Measurements from ENCODE around the gene ZNF655.
"Not testable (repeated sequence)": the region's sequence is repeated elsewhere in the genome, so short reads cannot be mapped to it uniquely, and the experiment has no call there.

ZNF655 gene

GRCh38 chr7:99561737-99562051, 3.3 kb downstream of the ZNF655 start:
- no peak for FAIRE-seq

- no peak for FAIRE-seq
Measured at GRCh38 chr7:99562114-99562784, 3.8 kb downstream of the ZNF655 start.

- no peak for FAIRE-seq
Measured at GRCh38 chr7:99562832-99563231, 4.4 kb downstream of the ZNF655 start.

GRCh38 chr7:99563650-99564049, 5.2 kb downstream of the ZNF655 start:
- no peak for FAIRE-seq

DNA sequence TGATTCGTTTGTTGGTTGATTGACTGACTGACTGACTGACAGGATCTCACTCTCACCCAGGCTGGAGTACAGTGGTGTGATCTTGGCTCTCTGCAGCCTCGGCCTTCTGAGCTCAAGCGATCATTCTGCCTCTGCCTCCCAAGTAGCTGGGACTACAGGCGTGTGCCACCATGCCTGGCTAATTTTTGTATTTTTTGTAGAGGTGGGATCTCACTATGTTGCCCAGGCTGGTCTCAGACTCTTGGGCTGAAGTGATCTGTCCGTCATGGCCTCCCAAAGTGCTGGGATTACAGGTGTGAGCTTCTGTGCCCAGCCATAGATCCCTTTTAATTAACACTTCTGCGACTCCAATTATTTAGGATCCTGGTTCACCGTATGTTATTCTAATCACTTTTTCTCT, 10.3 kb downstream of the ZNF655 start:
- not testable (repeated sequence) for FAIRE-seq

DNA sequence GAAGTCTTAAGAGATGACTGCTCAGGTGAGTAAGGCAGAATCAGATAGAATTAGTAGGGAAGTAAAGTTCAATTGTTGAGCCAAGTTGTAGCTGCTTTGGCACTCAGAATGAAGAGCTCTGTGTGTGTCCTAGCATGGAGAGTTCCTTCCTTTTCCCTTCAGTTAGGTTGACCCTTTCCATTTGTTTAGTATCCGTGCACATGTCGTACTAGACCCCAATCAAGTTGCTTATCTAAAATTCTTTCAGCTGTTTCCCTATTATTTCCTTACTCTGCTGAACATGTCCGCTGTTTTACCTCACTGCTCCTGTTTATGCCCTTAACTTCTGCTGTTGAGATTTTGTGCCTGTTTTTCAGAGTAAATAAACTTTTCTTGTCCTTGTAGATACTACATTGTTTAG, 13.3 kb downstream of the ZNF655 start:
- no peak for FAIRE-seq

DNA sequence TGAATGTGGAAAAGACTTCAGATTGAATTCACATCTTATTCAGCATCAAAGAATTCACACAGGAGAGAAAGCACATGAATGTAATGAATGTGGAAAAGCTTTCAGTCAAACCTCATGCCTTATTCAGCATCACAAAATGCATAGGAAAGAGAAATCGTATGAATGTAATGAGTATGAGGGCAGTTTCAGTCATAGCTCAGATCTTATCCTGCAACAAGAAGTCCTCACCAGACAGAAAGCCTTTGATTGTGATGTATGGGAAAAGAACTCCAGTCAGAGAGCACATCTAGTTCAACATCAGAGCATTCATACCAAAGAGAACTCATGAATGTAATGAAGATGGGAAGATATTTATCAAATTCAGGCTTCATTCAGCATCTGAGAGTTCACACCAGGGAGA, 14.8 kb downstream of the ZNF655 start:
- FAIRE-seq, result no peak

DNA sequence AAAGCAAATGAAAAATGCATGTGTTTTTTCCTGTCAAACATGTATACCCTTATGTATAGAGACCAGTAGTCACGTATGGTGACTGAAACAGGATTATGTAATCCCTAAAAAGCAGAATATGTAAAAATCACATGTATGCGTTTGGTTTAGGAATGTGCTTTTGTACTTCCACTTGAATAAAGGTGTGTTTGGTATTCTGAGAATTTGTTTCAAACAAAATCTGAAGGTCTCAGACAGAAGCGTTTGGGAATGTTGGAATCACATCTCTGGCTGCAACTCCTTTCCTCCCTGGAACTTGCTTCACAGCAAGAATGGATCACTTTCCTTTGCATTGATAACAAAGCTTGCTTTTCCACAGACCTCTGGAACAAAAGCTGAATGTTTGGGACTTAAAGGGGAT, 17.8 kb downstream of the ZNF655 start:
- no peak for FAIRE-seq

- no peak for FAIRE-seq
Measured at GRCh38 chr7:99579281-99579955, 21.0 kb downstream of the ZNF655 start.

GRCh38 chr7:99579956-99580777, 21.7 kb downstream of the ZNF655 start:
- no peak for FAIRE-seq

DNA sequence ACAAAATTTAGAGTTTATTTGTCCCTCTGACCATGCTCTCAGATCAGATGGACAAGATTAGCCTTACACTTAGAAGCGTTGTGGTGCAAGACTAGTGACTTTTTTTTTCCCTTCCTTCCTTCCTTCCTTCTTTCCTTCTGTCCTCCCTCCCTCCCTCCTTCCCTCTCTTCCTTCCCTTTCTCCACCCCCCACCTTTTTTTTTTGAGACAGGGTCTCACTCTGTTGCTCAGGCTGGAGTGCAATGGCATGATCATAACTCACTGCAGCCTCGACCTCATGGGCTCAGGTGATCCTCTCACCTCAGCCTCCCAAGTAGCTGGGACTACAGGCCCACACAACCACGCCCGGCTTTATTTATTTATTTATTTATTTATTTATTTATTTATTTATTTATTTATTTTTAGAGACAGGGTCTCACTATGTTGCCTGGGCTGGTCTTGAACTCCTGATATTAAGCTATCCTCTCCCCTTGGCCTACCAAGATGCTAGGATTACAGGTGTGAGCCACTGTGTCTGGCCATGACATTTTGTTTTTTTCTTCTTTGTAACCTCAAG, 22.4 kb downstream of the ZNF655 start:
- FAIRE-seq, result not testable (repeated sequence)

- no peak for FAIRE-seq
Measured at GRCh38 chr7:99588868-99589267, 30.4 kb downstream of the ZNF655 start.

- no peak for FAIRE-seq
Measured at GRCh38 chr7:99594948-99595745, 36.7 kb downstream of the ZNF655 start.

GRCh38 chr7:99596408-99596955, 38.0 kb downstream of the ZNF655 start:
- FAIRE-seq, result no peak

- no peak for FAIRE-seq
Measured at GRCh38 chr7:99597762-99598501, 39.5 kb downstream of the ZNF655 start, which contains the start of gene TMEM225B. Gene TMEM225B (plus strand): TSS chr7:99598267. CDS start chr7:99604389, 6,122 bp downstream.

DNA sequence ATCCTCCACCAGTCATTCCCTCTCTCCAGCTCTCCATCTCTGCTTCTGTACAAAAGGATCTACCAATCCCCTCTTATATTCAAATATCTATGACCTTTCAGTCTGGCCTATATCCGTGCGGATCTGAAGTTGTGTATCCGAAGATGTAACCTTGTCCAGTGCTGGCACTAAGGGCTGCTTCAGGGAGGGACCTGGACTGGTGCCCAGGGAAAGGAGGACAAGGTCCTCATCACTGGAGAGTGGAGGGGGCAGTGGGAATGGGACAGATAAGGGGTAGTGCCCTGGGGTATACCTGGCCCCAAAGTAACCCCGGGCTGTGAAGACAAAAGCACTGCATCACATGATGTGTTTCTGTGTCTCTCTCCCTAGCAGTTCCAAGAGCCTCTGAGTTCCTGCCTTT, 41.4 kb downstream of the ZNF655 start:
- no peak for FAIRE-seq

DNA sequence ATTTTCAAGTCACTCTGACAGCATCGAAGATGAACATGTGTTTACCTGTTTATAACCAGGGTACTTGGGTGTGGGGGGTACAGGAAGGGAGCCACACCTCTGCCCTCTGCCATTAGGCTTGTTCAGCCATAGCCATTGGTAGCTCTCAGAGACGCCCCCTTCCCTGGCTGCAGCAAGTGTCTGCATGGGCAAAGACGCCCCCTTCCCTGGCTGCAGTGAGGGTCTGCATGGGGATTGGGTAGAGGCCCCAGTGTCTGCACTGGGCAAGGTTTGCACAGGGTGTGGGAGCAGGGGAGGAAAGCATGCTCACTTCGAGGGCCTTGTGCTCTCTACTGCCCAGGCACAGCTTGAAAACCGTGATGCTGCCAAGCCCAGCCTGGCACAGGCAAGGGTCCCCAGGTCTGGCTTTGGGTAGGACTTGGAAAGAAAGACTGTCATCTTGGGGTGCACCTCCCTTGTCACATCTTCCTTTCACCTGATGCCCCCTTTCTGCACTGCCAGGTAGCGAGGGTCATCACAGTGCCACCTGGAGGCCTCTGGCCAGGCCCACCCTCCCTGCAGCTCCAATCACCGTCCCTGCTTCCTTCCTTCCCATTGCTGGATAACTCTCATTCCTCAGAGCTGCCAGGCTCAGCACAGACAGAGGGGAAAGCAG, 43.3 kb downstream of the ZNF655 start:
- FAIRE-seq, result no peak

GRCh38 chr7:99605527-99605926, 47.1 kb downstream of the ZNF655 start:
- no peak for FAIRE-seq

DNA sequence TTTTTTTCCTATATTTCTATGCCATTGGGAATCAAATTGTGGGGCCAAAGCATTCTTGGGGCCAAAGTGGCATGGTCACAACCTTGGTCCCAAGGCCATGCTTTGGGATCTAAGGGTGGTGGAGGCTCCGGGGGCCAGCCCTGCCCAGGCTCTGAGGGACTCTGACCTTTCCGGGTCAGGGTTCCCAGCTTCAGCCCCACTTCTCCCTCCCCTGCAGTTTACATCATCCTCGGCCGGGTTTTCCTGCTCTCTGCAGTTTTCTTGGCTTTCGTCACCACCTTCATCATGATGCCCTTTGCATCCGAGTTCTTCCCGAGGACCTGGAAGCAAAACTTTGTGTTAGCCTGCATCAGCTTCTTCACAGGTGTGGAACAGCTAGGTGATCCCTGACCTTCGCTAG, 48.1 kb downstream of the ZNF655 start:
- no peak for FAIRE-seq

- FAIRE-seq, result no peak
Measured at GRCh38 chr7:99607548-99607947, 49.1 kb downstream of the ZNF655 start.

DNA sequence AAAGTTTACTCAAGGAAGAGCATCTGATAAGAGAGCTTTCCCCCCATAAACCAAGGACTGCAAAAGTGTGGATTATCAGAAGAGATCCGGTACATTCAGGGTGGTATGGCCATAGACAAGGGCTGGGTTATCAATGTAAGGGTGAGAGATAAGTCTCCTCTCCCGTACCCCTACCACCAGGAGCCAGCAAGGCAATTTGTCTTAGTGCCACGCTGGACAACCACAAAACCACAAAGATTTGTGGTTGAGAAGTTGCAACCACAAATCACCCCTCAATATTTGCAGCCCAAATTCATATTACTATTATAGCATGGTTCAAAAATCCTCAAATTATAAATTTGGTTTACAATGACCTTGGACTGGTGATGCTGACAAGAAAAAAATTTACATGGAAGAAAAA, 56.1 kb downstream of the ZNF655 start:
- FAIRE-seq, result no peak
